Stimulated activated CD8-positive, alpha-beta memory T cell treated with anti-CD3 and anti-CD28 coated beads, Interleukin-4, amount 100 ng/mL, for 4 hours (primary cell): ENCODE results near the gene ADGRD2.

Source experiments
- DNase-seq, 2 donors: peaks; one replicate each; pipeline ENCODE4 v3.0.0-alpha.2; 2020; ENCODE audit warnings: low read depth in 2 of 2, low spot score in 1 of 2

The ADGRD2 gene

DNA sequence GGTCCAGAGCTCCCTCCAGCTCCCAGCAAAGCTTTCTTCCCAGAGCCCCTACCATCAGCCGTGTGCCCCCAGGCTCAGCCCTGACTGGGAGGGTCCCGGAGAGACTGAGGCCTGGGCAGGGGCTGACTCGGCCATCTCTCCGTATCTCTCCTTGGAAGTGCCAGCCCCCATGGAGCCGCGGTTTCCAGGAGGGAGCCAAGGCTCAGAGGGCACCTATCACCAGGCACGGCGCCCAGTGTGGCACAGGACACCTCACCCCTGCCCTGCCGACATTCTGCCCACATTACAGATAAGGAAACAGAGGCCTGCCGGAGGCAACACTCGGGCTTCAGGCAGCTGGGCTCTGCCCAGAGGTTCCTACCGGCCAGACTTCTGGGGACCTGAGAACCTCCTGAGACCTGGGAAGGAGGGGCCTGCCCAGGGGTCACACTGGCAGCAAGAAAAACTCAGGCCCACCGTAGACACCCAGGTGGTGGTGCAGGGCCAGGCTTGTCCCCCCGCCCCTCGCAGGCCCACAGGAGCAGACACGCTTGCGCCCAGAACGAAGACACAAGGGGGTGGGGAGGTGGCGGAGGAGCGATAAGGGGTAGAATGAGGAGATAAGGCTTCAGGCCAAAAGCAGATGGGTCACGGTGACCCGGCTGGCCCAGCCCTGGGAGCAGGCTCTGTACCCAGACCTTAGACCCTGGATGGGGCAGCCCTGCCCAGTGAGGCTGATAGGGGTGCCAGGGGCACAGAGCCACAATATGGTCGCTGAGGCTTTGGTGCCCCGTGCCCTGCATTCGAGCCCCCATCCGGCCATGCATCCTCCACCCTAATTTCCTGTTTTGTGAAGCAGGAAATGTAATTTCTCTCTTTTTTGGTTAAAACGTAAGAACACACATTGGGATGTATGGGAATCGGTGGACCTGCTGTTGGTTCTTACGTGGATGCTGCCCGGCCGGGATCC lies 45.1 kb downstream of the ADGRD2 start:
- DNase-seq, result no peak

DNA sequence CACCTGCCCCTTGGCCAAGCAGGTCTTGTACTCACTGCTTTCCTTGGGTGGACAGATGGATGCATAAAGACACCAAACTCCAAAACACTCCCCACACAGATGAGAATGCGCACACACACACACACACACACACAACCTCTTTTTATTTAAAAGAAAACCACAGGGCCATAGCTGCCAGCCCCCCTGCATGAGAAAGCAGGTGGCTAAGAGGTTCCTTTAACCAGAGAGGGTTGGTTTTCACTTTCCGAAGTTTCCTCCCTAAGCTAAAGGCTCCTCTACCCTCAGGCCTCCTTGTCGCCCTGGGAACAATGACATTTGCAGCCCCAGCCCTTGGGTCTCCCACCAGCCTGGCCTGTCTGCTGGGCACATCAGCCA lies 45.8 kb downstream of the ADGRD2 start:
- no peak for DNase-seq

DNA sequence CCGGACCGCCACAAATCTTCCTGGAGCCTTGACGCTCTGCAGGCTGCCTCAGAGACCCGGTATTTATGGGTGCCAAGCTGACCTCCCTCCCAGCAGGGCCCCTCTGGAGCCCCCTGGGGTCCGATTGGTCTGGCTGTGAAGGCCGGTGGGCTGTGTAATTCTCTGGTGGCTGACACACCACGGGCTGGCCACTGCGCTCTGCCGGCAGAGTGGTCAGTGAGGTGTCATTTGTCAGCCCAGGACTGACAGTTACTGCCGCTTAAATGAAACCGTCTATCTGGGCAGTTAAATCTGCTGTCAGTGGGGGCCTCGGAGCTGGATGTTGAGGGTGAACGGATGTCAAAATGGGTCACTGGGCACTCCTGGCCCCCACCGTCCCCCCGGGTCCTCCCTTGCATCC lies 46.2 kb downstream of the ADGRD2 start:
- no peak for DNase-seq

DNA sequence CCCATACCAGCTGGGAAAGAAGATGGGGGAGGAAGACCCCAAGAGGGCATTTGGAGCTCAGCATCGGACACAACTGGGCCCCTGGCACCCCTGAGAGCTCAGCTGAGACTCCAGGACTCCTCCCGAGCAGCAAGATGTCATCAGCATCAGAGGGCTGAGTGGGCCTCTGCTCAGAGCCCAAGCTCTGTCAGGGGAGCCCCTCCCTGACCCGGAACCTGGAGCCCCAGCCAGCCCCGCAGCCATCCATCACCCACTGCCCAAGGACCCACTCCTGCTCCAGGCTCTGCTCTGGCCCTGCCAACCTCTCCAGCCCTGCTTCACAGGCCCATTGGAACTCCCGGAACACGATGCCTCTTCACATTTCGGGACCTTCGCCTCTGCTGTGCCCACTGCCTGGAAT lies 47.2 kb downstream of the ADGRD2 start:
- no peak for DNase-seq

DNA sequence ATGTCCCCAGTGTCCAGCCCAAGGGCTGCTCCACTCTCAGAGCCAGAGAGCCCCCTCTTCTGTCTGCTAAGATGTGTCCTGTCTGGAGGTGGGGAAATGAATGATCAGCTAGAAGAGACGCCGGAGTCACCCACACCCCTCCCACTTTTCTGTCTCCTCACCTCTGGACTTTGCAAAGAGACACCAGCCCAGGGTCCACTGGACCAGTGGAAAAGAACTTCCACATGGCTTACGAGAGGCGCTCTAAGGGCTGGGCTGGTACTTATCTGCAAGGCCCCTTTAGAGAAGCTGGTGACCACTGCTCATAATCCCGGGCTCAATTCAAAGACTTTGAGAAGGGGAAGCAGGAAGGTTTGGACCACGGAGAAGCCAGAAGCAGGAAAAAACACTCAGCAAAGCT lies 47.8 kb downstream of the ADGRD2 start:
- no peak for DNase-seq

DNA sequence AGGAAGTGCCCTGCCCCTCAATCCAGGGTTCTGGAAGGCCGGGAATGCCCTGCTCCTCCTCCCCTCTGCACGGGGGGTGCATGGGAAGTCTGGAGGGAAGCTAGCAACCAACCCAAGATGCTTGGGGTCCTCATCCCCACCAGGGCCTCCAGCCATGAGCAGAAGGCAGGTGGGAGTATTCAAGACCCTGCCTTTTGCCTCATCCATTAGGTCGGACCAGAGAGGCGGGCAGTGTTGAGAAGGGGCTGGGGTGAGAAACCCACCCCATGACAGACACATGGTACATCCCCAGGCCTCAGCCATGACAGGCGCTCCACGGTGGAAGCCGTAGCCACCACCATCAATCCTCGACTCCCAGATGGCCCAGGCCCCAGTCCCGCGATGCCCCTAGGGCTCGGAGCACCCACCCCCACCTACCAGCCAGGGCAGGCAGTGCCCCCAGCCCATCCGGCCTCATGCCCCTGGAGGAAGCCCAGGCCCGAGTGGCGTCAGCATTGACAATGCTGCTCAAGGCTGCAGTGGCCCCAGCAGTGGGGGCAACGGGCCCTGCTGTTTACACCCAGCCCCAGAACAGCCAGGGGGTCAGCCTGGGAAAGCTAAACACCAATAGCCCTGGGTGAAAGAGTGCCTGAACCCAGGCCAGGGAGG lies 48.4 kb downstream of the ADGRD2 start:
- DNase-seq, result no peak

DNA sequence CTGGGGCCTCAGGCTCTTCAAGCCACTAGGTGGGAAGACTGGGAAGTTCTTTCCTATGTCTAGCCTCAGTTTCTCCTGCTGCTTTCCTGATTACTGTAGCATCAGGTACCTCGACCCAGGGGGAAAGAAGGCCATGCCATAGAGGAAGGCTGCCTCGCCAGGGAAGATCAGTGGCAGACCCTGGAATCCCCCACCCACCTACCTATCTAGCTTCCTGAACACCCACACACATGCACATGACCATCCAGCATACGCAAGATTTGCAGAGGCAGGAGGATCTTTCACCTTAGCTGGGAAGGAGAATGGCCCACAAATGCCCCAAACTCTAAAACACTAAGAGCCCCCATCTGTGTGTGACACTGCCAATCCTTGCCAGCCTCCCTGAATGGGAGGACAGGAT lies 49.0 kb downstream of the ADGRD2 start:
- no peak for DNase-seq

DNA sequence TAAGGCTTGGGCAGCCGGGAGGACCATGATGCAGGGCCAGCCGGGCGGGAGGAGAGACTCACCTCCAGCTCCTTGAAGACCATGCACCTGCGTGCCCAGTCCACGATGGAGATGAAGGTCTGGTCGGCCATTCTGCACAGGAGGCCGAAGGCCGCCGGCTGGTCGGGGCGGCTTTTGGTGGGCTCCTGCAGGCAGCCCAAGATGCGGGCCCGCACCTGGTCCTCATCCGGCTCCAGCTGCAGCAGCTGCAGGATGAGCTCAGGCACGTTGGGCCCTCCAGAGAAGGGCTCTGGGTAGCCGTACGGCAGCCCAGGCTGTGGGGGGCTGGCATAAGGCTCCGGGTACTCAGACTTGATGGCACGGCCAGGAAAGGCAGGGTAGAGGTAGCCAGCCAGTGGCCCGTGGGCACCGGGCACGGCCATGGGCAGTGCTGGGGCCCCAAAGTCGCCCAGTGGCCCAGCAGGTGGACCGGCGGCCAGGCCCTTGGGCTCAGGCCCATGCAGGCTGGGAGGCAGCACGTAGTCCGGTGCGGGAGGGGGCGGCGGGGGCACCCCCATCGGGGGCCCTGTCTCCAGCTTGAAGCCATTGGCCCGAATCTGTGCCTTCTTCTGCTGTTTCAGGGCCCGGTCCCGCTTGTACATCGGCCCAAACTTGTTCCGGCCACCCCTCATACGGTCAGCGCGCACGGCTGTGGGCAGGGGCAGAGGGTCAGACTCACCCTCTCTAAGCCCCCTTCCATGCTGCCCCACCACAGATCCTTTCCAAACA lies 50.0 kb downstream of the ADGRD2 start:
- no peak for DNase-seq

DNA sequence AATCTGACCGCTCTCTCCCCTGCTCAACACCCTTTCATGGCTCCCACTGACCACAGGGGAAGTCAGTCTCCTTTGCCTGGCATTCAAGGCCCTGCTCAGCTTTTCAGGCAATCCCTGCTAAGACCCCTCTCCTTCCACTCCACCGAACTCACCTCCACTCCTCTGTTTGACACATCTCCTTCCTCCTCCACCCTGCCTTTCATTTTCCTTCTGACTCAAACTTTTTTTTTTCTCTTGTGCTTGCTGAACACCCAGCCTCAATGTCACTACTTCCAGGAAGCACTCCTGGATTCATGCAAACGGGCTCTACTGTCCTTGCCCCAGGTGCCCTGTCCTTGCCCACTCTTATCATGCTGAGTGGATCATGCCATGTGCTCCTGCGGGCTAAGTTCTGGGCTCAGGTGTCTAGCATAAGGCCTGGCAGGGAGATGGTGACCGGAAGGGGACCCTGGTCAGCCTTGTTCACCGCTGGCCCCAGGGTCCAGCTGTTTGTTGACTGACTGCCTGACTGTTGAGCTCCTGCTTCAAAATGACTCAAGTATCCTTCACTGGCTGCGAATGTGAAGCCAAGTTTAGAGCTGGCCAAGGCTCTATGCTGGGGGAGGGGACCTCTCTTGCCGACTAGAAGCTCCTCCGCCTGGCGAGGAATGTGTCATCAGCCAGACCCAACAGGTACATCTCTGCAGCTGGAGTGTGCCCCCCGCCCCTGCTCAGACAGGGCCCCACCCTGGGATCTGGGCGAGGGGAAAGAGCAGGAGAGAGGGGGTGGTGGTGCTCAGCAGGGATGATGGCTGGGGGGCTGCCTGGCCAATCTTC lies 50.8 kb downstream of the ADGRD2 start:
- no peak for DNase-seq

DNA sequence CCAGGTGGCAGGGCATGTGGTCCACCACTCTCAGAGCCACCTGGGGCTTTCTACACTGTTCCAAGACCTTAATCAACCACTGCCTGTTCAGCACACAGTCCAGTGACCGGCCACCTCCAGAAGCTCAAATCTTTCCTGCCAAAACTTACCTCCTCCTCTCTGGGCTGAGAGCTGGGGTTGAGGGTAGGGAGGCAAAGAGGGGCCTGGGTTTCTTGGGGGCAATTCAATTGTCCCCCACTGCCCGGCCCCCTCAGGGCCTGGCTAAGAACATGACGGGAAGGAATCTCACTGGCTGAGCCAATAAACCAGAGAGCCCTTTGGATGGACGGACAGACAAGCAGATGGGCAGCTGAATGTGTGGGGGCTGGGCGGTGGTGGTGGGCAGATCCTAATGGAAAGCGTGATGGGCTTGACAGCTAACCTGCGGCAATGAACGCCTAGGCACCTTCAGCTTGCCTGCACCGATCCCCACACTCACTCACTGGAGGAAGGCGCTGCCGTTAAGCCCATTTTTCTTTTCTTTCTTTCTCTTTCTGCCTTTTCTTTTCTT lies 51.6 kb downstream of the ADGRD2 start:
- no peak for DNase-seq

DNA sequence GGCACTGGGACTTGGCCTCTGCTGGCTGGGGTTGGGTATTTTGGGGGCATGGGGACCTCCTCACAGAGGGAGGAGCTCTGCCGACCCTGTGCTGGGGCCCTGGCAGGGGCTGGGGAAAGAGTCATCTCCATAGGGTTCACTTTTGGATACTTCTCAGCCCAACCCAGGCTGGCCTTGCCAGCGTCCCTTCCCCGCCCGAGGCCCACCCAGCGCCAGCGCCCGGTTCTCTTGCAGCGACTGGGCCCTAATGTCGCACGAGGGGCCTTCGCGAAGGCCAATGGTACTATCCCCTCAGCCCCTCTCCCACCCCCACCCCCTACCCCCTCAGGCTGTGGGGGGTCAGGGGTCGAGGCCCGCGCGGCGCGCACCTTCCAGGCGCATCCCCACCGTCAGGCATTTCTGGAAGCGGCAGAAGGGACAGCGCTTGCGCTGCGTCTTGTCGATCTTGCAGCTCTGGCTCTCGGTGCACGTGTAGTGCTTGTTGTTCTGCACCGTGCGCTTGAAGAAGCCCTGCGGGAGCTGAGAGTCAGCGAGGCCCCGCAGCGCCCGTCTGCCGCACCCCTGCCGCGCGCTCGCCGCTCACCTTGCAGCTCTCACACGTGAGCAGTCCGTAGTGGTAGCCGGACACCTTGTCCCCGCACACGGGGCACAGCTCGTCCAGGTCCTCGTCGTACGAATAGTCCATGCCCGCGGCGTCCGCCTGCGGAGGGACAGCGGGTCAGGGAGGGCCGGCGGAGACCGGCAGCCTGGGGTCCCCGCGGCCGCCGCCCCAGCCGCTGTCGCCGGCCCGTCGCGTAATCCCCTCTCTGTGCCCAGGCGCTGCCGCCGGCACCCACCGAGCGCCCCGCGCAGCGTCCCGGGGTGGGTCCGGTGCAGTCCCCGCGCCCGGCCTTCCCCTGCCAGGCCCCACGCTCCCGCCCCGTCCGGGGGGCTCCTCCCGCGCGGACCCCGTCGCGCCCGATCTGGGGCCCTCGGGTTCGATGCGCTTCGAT lies 52.8 kb downstream of the ADGRD2 start:
- no peak for DNase-seq

DNA sequence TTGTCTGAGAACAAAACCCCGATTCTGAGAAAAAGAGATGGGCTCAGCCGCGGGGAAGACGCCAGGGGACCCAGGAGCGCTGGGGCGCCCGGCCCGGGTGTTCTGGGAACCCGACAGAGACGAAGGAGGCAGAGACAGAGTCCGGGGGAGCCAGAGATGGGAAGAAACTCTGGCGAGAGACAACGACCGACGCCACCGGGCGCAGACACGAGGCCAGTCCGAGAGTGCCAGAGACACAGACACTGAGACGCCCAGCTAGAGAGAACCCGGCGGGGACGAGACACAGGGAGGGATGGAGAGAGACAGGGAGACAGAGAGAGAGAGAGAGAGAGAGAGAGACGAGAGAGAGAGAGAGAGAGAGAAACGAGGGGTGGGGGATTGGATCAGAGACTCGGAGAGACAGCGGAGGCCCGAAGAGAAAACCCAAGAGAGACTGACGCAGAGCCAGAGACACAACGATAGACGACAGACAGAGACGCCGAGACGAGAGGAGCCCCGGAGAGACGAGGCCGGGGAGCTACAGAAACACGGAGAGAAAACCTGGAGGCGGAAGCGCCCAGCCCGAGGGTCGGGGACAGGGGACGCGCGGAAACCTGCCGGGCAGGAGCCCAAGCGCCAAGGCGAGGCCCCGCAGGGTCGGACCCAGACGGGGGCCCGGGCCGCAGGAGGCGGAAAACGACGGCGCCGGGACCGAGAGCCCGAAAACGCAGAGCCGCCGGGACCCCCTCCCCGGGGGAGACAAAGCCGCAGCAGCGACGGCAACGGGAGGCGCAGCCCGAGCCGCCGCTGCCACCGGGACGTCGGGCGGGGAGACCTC lies 53.7 kb downstream of the ADGRD2 start:
- DNase-seq, result no peak

DNA sequence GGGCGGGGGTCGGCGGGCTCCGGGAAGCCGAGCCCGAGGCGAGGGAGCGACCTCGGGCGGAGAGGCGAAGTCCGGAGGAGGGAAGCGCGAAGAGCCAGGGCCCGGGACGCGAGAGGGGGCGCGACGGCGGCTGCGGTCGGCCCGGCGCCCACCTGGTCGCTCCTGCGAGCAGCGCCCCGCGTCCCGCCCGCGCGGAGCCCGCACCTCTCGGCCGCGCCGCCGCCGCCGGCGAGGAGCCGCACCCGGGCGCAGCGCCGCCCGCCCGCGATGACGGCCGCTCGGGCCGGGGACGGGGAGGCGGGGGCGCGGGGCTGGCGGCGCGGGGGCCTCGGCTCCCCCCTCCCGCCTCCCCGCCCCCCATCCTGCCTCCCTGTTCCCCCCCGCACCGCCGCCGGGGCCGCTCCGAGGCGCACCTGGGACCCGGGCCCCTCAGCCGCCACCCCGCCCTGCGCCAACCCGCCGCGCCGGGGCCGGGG lies 54.3 kb downstream of the ADGRD2 start:
- no peak for DNase-seq

DNA sequence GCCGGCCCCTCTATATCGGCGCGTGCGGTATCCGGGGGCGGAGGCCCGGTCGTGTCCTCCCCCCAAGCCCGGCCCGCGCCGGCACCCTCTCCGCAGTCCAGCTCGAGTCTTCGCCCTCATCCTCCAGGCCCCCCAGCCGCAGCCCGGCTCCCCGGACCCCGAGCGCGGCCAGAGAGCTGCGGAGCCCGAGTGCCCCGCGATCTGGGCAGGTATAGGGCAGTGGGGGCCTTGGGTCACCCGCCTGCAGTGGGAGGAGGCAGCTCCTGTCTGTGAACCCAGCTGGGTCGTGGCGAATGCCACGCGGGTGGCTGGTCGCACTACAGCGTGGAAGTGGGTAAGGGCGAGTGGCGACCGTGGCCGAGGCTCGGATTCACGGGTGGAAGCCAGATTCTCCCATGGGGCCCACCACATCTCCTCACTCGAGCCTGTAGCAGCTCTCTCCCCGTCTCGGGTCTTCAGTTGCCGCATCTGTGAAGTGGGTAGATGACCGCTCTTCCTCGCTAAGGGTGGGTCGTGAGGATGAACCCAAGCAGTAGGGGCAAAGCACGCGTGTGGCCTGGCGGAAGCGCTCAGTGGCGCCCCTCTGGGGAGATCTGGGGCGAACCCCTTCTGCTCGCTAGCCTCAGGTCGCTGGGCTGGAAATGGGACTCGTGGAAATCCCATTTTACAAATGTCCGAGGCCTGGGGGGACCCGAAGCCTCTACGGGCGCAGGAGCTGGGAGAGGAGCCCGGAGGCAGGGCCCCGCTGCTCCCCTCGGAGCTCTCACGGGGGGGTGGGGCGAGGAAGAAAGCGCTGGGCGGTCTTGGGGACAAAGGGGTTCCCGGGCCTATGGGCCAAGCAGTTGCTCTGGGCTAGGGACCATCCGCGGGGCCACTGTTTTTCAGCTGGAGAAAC lies 55.0 kb downstream of the ADGRD2 start:
- DNase-seq, result no peak

DNA sequence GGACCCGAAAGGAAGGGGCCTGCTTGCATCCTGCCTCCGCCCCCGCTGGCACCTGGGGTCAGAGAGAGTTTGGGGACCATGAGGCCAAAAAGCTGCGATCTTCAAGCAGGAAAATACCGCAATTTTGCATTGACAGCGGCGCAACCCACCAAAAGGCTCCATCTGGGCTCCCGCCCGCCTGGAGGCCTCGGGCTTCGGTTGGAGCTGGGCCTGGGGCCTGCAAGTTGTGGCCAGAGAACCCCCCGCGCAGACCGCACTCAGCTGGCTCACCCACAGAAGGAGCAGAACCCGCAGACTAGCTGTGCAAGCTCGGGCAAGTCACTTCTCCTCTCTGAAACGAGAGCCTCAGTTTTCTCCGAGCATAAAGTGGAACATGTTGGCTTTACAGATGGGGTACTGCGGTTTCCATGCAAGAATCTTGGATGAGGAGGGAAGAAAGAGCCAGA lies 55.7 kb downstream of the ADGRD2 start:
- DNase-seq, result no peak

DNA sequence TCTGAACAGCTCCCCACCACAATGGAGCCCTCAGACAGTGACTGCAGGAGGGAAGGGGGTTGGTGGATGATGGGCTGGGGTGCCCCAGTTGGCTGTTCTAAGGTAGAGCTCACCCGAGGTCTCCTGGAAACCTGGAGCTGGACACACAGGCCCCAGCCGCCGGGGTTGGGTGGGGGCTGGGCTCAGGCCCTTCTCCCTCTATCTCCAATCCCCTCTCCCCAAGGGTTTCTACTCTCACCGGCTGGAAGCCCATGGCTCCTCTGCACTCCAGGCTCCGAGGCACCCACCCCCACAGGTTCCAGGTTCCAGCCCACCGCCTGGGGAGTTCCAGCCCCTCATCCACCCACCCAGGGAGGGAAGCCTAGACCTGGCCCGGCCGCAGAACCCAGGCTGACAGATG lies 56.2 kb downstream of the ADGRD2 start:
- DNase-seq, result no peak
